Body of pancreas (tissue), 4 donors: Measurements from ENCODE around the gene TMEM9.

Experiments
- CTCF ChIP-seq, 7 experiments: fragments of 450-650 bp in 4 of 7; fragments of 200-600 bp in 3 of 7; sonication (generic) in 3 of 7; IDR thresholded peaks; one replicate each; pipeline ENCODE4 v1.5.1; 2016 to 2019; ENCODE audit warnings: antibody characterized with exemption in 7 of 7
- POLR2A ChIP-seq, 3 donors: fragments of 450-650 bp; IDR thresholded peaks; one replicate each; pipeline ENCODE4 v1.6.1; 2016; ENCODE audit warnings: antibody characterized with exemption in 3 of 3, mild to moderate bottlenecking in 2 of 3

- TF ChIP-seq CTCF (IDR thresholded peaks at IDR 0.05): no peak
- TF ChIP-seq POLR2A (IDR thresholded peaks at IDR 0.05): no peak
These were observed 36.4 kb upstream of the TMEM9 start, which contains the start of gene IGFN1 for GRCh38 chr1:201190624-201191051.
